GM23248 (cell line): ENCODE measurements around the gene SEMA6C. TPM values are rescaled to one million over a fixed set of nuclear protein-coding genes. Genes with fewer than 3 reads are reported as not detected.

ENCODE experiments used
- DNase-seq: peaks from one replicate; pipeline ENCODE4 v3.0.0-alpha.2; 2015
- H2AFZ ChIP-seq: fragments of 200-600 bp; sonication (generic); 2 replicates; pipeline ENCODE4 v1.6.1; 2016; ENCODE audit warnings: antibody characterized with exemption
- H3F3A ChIP-seq: fragments of 200-600 bp; sonication (generic); 2 replicates; pipeline ENCODE4 v1.6.1; 2016; ENCODE audit warnings: mild to moderate bottlenecking, antibody characterized with exemption, mixed run types; ENCODE audit not compliant: insufficient read depth
- H3K27ac ChIP-seq: fragments of 200-600 bp; sonication (generic); 2 replicates; pipeline ENCODE4 v1.5.1; 2016; ENCODE audit warnings: mild to moderate bottlenecking
- H3K27me3 ChIP-seq: fragments of 200-600 bp; sonication (generic); replicated peaks from 2 replicates; pipeline ENCODE4 v1.6.1; 2016; ENCODE audit warnings: mild to moderate bottlenecking; ENCODE audit not compliant: insufficient read depth
- H3K36me3 ChIP-seq: fragments of 200-600 bp; sonication (generic); 2 replicates; pipeline ENCODE4 v1.6.1; 2016; ENCODE audit warnings: low read depth, mild to moderate bottlenecking
- H3K4me1 ChIP-seq: fragments of 200-600 bp; sonication (generic); 2 replicates; pipeline ENCODE4 v1.6.1; 2016; ENCODE audit warnings: mild to moderate bottlenecking; ENCODE audit not compliant: insufficient read depth
- H3K4me2 ChIP-seq: fragments of 200-600 bp; sonication (generic); one replicate; pipeline ENCODE4 v1.6.1; 2016; ENCODE audit warnings: mild to moderate bottlenecking; ENCODE audit not compliant: unreplicated experiment
- H3K4me3 ChIP-seq: fragments of 200-600 bp; sonication (generic); 2 replicates; pipeline ENCODE4 v1.5.1; 2016; ENCODE audit warnings: mild to moderate bottlenecking
- H3K79me2 ChIP-seq: fragments of 200-600 bp; sonication (generic); 2 replicates; pipeline ENCODE4 v1.6.1; 2016; ENCODE audit warnings: mild to moderate bottlenecking; ENCODE audit not compliant: insufficient read depth
- H3K9ac ChIP-seq: fragments of 200-600 bp; sonication (generic); 2 replicates; pipeline ENCODE4 v1.6.1; 2016; ENCODE audit warnings: mild to moderate bottlenecking
- H3K9me2 ChIP-seq: fragments of 200-600 bp; sonication (generic); 2 replicates; pipeline ENCODE4 v1.6.1; 2016; ENCODE audit warnings: mixed run types, mild to moderate bottlenecking, moderate library complexity; ENCODE audit not compliant: insufficient read depth
- H3K9me3 ChIP-seq: fragments of 200-600 bp; sonication (generic); one replicate; pipeline ENCODE4 v1.6.1; 2017; ENCODE audit warnings: low read depth
- H4K20me1 ChIP-seq: fragments of 200-600 bp; sonication (generic); 2 replicates; pipeline ENCODE4 v1.6.0; 2016; ENCODE audit not compliant: insufficient read depth
- EZH2 ChIP-seq: fragments of 200-600 bp; sonication (generic); IDR thresholded peaks from 2 replicates; pipeline ENCODE4 v1.6.1; 2018; ENCODE audit warnings: antibody characterized with exemption, mild to moderate bottlenecking; ENCODE audit not compliant: insufficient read depth, poor library complexity, severe bottlenecking
- EZH2phosphoT487 ChIP-seq: fragments of 200-600 bp; sonication (generic); IDR thresholded peaks from 2 replicates; pipeline ENCODE4 v1.6.1; 2018; ENCODE audit warnings: antibody characterized with exemption, moderate library complexity, mild to moderate bottlenecking, low read depth; ENCODE audit not compliant: insufficient read depth
- WGBS, 2 experiments: methylation state at CpG; one replicate each; pipeline ENCODE4 v1.1.6; 2015 to 2017; ENCODE audit warnings: low lambda C conversion rate in 2 of 2, low coverage in 1 of 2; ENCODE audit errors: missing lambda C conversion rate in 2 of 2; 5-methylcytosine and 5-hydroxymethylcytosine counted together
- in situ Hi-C: fragments of 300-500 bp; cut with MboI; formaldehyde crosslinking; loops from 2 replicates; pipeline ENCODE4 v1.15.0; 2020
- polyA plus RNA-seq: library from polyadenylated mRNA; unstranded; fragments of >200 nt; fragmentation: Nextera tagmentation; extraction: Ambion mirVana; gene quantifications from 2 replicates; pipeline ENCODE4 v1.2.1, GENCODE V29; 2016
- total RNA-seq: library from RNA; depleted of rRNA; stranded (reverse); fragments of >200 nt; shearing (Covaris generic); gene quantifications from 2 replicates; pipeline ENCODE4 v1.2.3, GENCODE V29; 2014

Gene SEMA6C
- total and polyA plus RNA-seq, 2 experiments from 2014 or later: 1.1 to 3.8 TPM

- Histone ChIP-seq H3K4me1 (0 out of 2 replicates have a peak, but pooled peaks cover 7% of the 10 kb centered on the region), H3K9me3 (no peaks in the 10 kb centered on the region), H4K20me1 (no peaks in the 10 kb centered on the region), H3F3A (peaks cover 8% of the 10 kb centered on the region), H3K9ac (peak overlapping the region; percentile 76; the same call in 1 of the 2 replicates), H2AFZ (0 out of 2 replicates have a peak overlapping the region, but pooled peaks have one; percentile 93), H3K4me3 (no peak overlapping the region), H3K79me2 (no peaks in the 10 kb centered on the region), H3K27me3 (no peaks in the 10 kb centered on the region), H3K27ac (peak overlapping the region; percentile 58; the same call in 1 of the 2 replicates), H3K36me3 (no peaks in the 10 kb centered on the region), H3K4me2 (peak overlapping the region; percentile 94), H3K9me2 (no peaks in the 10 kb centered on the region)
- DNase-seq: no peak
- WGBS, 2 experiments: 80 to 92% methylated on average over 2 of the region's 2 CpGs
- in situ Hi-C loops: no loop called here
- TF ChIP-seq EZH2phosphoT487: no peak
- TF ChIP-seq EZH2: no peak
Measured at GRCh38 chr1:151147665-151148064, 1.2 kb upstream of the SEMA6C start.

- TF ChIP-seq EZH2 (no peak), EZH2phosphoT487 (no peak)
- no peaks in the 10 kb centered on the region for H4K20me1 ChIP-seq
- H3F3A ChIP-seq: peaks cover 8% of the 10 kb centered on the region
- peak overlapping the region; percentile 76 for H3K9ac ChIP-seq
- in situ Hi-C loops: no loop called here
- 15 to 16% methylated on average over 7 of the region's 7 CpGs for WGBS, 2 experiments
- H3K9me3 ChIP-seq: no peaks in the 10 kb centered on the region
- H3K79me2 ChIP-seq: no peaks in the 10 kb centered on the region
- H3K4me3 ChIP-seq: peak overlapping the region; percentile 82
- peak overlapping the region; percentile 93 for H2AFZ ChIP-seq
- H3K9me2 ChIP-seq: no peaks in the 10 kb centered on the region
- peak; percentile 56 for DNase-seq
- H3K4me2 ChIP-seq: peak overlapping the region; percentile 94
- peak overlapping the region; percentile 58 for H3K27ac ChIP-seq
- no peaks in the 10 kb centered on the region for H3K27me3 ChIP-seq
- H3K36me3 ChIP-seq: no peaks in the 10 kb centered on the region
- H3K4me1 ChIP-seq: 0 out of 2 replicates have a peak, but pooled peaks cover 7% of the 10 kb centered on the region
Measured at GRCh38 chr1:151147132-151147503, 687 bp upstream of the SEMA6C start.

- no peaks in the 10 kb centered on the region for H3K9me3 ChIP-seq
- H3K27me3 ChIP-seq: no peaks in the 10 kb centered on the region
- peak; percentile 53 for DNase-seq
- H3K4me3 ChIP-seq: peak overlapping the region; percentile 82
- H2AFZ ChIP-seq: peak overlapping the region; percentile 93
- WGBS, 2 experiments: 0 to 1% methylated on average over 15 to 26 of the region's 26 CpGs
- no peak overlapping the region for H3K27ac ChIP-seq
- no peaks in the 10 kb centered on the region for H3K9me2 ChIP-seq
- in situ Hi-C loops: no loop called here
- no peaks in the 10 kb centered on the region for H3K79me2 ChIP-seq
- H3K4me2 ChIP-seq: peak overlapping the region; percentile 94
- TF ChIP-seq EZH2phosphoT487 (no peak), EZH2 (no peak)
- H4K20me1 ChIP-seq: no peaks in the 10 kb centered on the region
- peaks cover 8% of the 10 kb centered on the region for H3F3A ChIP-seq
- no peaks in the 10 kb centered on the region for H3K36me3 ChIP-seq
- H3K9ac ChIP-seq: peak overlapping the region; percentile 76
- 0 out of 2 replicates have a peak, but pooled peaks cover 7% of the 10 kb centered on the region for H3K4me1 ChIP-seq
Measured at GRCh38 chr1:151146072-151146411, 389 bp downstream of the SEMA6C start.

- H4K20me1 ChIP-seq: no peaks in the 10 kb centered on the region
- no peaks in the 10 kb centered on the region for H3K36me3 ChIP-seq
- 0 out of 2 replicates have a peak, but pooled peaks cover 7% of the 10 kb centered on the region for H3K4me1 ChIP-seq
- H3K4me3 ChIP-seq: peak overlapping the region; percentile 82
- no peaks in the 10 kb centered on the region for H3K79me2 ChIP-seq
- no peaks in the 10 kb centered on the region for H3K9me2 ChIP-seq
- H3F3A ChIP-seq: peaks cover 8% of the 10 kb centered on the region
- in situ Hi-C loops: no loop called here
- H3K27me3 ChIP-seq: no peaks in the 10 kb centered on the region
- peak overlapping the region; percentile 76 for H3K9ac ChIP-seq
- no peaks in the 10 kb centered on the region for H3K9me3 ChIP-seq
- H3K27ac ChIP-seq: no peak overlapping the region
- 15 to 20% methylated on average over 32 to 40 of the region's 43 CpGs for WGBS, 2 experiments
- peak overlapping the region; percentile 94 for H3K4me2 ChIP-seq
- peak; percentile 64 for DNase-seq
- H2AFZ ChIP-seq: peak overlapping the region; percentile 93
- TF ChIP-seq EZH2phosphoT487 (no peak), EZH2 (no peak)
Measured at GRCh38 chr1:151145304-151146071, 943 bp downstream of the SEMA6C start.
